Activated CD4-positive, alpha-beta T cell treated with anti-CD3 and anti-CD28 coated beads for 1 hour (primary cell): ENCODE data around the gene PIAS2.
"Not testable (repeated sequence)": the region's sequence is repeated elsewhere in the genome, so short reads cannot be mapped to it uniquely, and the experiment has no call there.

Source experiments
- DNase-seq: peaks from one replicate; pipeline ENCODE4 v3.0.0-alpha.2; 2020

The PIAS2 gene

DNA sequence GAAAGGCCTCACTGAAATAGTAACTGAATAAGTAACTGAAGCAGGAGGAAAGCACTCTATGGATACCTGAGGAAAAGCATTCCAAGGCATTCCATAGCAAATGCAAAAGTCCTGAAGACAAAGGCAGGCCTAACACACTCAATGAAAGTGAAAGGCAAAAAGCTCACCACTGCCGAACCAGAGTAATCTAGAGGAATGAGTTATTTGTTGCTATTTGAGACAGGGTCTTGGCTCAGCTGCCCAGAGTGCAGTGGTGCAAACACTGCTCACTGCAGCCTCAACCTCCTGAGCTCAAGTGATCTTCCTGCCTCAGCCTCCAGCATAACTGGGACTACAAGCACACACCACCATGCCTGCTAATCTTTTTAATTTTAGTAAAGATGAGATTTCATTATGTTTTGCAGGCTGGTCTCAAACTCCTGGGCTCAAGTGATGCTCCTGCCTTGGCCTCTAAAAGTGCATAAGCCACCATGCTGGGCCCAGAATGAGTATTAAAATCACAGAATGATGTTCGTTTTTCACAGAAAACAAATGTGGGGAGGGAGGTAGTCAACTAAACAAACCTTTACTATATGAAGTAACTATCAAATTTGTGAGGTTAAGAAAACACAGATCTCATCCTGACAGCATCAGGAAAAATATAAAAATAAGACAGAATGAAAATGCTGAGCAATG lies 17.9 kb downstream of the PIAS2 start:
- DNase-seq, result no peak

DNA sequence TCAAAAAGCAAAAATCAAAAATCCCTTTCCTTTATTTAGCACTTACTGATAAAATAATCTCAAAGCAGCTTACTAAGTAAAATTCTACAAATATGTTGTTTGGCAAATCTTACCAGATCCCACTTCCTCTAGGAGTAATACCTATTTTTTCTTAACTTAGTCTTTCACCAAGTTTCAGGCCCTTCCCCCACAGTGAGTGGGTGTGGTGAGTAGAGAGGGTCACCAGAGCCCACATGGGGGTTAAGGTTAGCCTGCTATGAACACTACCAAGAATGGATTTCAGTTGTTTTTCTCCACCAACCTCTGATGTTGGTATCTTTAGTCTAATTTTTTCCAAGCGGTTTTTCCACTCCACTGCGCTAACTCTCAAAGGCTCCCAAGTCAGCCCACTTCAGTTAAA lies 23.2 kb downstream of the PIAS2 start:
- DNase-seq, result no peak

DNA sequence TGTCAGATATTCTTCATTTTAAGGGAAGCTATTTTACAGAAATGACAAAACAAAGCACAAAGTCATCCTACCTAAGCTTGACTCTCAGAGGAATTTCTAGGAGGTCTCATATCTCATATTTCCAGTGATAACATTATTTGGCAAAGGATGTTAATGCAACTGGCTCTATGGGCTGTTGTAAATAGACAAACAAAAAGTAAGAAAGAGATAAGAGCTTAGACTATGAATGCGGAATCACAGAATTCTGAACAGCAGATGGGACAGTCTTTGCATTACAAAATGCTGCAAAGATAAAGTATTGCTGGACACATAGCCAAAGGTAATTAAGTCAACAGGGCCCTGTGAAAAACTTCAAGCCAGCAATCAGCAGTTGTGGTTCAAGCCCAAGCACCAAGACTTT lies 23.9 kb downstream of the PIAS2 start:
- no peak for DNase-seq

DNA sequence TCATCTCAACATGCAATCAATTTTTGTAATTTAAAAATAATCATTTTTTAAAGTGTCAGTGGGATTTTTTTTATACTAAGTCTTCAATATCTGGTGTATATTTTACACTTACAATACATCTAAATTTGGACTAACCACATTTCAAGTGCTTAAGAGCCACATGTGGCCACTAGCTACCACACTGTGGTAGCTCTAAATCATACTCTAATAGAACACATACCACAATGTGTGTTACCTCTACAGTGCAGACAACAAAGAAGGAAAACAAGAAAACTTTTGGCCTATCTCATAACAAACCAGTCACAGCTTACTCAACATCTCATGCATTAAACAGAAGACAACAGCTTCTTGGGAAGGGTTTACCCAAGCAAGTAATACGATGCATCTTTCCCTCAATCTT lies 24.5 kb downstream of the PIAS2 start:
- no peak for DNase-seq

DNA sequence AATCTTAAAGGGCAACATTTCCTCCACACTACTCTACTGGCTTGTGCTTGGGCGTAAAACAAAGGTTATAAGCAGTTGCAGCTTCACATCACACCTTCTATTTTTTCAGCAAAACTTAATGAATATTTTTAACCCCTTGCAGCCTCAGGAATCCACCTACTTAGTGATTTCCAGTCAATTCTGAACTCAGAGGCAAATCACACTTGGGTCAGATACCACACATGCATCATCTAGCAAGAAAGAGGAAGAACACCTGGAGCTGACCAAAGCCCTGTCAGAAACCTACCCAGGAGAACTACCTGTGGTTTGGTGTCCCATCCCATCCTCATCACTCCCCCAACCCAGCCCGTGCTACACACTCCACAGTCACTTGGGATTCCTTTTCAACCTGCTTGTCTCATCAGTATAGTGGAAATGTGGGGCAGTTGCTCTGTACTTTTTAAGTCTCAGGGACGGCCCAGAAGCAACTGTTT lies 25.5 kb downstream of the PIAS2 start:
- DNase-seq, result no peak

DNA sequence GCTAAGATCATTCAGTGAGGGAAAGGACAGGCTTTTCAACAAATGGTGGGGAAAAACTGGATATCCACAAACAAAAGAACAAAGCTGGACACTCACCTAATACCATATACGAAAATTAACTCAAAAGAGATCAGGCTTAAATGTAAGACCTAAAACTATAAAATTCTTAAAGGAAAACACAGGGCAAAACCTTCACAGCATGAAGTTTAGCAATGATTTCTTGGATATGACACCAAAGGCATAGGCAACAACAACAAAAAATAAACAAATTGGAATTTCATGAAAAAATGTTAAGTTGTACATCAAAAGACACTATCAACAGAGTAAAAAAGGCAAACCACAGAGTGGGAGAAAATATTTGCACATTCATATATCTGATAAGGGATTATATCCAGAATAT lies 28.3 kb downstream of the PIAS2 start:
- no peak for DNase-seq

DNA sequence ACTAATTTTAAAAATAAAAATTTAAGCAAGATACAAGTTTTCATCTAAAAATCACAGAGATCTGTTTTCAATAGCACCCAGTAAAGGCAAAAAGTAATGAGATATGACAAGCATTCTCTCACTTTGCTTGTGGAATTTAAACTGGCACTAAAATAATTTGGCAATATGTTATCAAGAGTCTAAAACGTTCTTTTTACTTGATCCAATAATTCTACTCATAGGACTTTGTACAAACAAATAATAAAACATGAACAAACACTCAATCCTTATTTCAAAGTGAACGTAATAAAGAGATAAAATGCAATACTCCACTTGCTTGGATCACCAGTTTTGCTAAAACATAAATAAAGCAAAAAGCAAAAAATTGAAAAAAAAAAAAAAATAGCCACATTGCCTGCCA lies 30.4 kb downstream of the PIAS2 start:
- DNase-seq, result no peak

DNA sequence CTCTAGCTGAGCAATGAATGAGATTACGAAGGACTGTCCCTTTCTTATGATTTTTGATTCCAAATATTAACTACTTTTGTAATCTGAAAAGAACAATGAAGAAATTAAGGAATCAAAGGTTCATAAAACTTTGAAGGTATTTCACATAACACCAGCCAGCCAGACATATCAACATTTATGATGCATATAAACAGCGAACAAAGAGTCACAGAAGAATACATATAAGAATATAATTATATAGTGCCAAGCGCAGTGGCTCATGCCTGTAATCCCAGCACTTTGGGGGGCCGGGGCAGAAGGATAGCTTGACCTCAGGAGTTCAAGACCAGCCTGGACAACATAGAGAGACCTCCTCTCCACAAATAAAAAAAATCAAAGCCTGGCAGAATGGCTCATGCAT lies 34.1 kb downstream of the PIAS2 start:
- DNase-seq, result no peak

DNA sequence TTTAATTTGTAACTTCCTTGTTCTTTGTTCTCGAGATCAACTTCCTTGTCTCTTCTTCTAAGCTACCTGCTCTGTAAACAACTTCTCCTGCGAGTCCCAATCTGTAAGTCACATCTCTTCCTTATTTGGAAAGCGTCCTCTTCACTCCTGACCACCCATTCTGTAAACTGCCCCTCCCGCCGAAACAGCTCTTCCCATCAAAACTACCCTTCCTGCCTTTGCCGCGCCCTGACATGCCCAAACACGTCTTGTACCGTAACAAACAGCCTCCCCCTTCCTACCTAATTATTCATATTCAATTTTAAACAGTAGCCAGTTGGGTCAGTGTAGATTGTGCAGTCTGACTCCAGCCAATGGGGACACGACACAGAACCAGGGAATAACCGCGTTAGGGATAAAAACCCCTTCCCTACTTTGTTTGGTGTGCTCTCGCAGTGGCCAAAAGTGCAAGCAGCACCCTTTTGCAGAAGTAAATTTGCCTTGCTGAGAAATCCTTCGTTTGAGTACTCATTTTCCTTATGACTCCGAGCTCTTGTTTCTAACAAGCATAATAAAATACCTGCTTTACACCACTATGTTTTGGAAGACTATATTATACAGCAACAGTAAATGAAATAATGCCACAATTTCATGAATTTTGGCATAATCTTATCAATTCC lies 39.8 kb downstream of the PIAS2 start:
- DNase-seq, result no peak

DNA sequence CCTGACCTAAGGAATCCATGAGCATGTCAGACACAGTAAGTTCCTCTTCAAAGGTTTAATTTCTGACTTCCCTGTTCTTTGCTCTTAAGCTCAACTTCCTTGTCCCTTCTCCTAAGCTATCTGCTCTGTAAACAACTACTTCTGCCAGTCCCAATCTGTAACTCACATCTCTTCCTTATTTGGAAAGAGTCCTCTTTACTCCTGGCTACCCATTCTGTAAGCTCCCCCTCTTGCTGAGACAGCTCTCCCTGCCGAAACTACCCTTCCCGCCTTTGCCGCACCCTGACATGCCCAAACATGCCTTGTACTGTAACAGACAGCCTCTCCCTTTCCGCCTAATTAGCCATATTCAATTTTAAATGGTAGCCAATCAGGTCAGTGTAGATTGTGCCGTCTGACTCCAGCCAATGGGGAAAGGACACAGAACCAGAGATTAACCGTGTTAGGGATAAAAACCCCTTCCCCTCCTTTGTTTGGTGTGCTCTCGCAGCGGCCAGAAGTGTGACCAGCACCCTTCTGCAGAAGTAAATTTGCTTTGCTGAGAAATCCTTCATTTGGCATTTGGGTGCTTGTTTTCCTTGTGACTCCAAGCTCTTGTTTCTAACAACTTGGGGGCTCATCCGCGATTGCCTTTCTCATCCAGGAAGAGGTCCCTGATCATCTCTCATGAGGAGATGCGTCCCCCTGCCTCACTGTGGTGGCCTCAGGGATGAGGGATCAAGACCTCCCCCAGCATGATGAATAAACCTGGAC lies 49.0 kb downstream of the PIAS2 start:
- DNase-seq, result no peak

DNA sequence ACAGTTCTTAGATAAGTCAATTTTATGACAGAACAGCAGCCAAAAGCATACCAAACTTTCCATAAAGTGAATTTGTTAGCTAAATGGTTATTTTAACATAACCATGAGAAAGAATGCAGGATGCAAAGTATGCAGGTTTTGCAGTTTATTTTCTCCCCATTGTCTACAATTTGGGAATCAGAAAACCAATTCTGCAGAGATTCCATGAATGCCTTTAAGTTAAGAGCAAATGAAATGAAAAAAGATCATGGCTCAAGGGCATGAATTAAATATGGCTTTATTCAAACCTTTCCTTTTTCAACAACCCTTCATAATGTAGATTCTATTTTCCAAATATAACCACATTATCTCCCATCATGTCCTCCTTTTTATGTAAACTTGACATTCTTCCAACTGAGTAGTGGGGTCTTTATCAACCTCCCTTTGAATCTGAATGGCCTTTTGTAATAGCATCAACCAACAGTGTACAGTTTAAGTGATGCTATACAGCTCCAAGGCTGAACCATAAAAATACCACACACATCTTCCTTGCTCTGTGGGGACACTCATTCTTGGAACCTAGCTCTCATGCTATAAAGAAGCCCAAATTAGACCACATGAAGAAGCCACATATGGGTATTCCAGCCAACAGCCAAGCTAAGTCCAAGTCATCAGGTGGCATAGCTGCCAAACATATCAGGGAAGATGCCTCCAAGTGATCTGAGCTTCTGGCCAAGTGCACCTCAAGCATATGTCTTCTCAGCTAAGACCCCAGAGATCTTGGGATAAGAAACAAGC lies 49.8 kb downstream of the PIAS2 start:
- DNase-seq, result no peak

DNA sequence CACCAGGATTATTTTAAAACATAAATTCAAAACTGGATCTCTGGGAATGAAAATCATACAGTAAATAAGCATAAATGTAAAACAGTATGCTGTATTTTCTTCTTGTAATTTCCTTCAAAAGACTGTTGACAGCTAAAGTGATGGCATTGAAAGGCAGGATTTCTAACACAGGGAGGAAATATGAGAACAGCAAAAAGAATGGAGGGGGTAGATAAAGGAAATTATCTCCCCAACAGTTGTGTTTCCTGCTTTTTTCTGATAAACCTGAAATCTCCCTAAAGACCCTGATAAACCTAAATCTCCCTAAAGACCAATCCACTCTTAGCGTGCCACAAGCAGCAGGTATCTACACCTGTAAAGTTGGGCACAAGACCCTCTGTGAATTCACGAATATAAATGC lies 50.8 kb downstream of the PIAS2 start:
- no peak for DNase-seq

DNA sequence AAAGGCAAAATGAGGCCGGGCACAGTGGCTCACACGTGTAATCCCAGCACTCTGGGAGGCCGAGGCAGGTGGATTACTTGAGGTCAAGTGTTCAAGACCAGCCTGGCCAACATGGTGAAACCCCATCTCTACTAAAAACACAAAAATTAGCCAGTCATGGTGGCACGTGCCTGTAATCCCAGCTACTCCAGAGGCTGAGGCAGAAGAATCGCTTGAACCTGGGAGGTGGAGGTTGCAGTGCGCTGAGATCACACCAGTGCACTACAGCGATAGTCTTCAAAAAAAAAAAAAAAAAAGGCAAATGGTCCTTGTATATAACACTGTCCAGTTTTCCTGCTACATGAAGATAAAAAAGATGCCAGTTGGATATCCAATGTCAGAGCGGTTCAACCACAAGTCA lies 52.1 kb downstream of the PIAS2 start:
- not testable (repeated sequence) for DNase-seq

DNA sequence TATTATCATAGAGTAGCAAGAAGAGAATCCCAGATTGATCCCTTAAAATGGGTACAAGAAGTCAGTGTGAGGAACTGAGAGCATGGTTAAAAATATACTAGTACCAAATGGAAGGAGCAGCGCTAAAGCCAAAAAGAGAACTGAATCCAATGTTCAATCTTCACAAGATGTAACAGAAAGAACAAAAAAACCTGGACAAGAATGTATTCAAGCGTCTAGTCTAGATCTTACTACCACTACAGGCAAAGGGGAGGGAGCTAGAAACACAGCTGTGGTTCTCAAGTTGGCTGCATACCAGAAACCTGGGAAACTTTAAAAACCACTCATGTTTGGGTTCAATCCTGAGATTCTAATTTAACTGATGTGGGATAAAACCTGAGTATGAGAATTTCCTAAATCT lies 57.5 kb downstream of the PIAS2 start:
- DNase-seq, result no peak

DNA sequence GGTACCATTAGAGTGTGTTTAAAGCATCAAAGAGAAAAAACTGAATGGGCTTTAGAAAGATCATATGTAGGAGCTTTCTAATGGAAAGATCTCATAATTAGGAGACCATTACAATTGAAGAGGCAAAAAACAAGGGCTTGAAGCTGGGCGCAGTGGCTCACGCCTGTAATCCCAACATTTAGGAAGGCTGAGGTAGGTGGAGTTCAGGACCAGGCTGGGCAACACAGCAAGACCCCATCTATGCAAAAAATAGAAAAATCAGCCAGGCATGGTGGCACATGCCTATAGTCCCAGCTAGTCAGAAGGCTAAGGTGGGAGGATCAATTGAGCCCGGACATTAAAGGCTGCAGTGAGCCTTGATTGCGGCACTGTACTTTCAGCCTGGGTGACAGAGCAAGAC lies 59.0 kb downstream of the PIAS2 start:
- DNase-seq, result no peak

DNA sequence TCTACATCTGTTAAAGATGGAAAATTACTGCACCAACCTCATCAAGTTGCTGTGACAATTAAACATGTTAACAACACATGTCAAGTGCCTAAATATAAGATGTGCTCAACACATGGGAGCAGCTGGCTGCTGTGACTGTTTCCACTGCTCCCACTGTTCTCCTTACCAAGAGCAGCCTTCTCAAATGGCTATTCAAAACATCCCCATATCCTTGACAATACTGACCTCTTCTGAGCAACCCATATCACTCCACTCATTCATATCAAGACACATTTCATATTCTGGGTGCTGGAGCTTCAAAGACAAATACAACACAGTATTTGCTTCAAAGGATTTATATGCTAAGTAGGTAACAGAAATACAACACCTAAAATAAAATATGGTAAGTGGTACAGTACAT lies 60.3 kb downstream of the PIAS2 start:
- no peak for DNase-seq

DNA sequence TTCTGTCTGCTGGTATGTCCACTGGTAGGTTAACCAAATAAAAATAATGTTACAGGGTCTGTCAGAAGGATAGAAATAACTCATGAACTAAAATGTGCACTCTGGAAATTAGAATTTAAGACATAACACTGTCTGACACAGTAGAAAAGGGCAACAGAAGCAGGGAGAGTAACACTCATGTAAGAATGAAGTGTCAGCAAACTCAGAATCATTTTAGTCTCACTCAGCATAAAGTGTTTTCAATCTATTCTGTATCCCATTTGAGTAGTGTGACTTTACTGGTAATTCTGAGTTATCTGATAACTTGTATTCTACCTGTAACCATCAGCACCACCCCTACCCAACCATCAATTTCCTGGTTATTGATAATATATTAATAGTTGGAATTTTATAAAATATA lies 68.3 kb downstream of the PIAS2 start:
- no peak for DNase-seq

DNA sequence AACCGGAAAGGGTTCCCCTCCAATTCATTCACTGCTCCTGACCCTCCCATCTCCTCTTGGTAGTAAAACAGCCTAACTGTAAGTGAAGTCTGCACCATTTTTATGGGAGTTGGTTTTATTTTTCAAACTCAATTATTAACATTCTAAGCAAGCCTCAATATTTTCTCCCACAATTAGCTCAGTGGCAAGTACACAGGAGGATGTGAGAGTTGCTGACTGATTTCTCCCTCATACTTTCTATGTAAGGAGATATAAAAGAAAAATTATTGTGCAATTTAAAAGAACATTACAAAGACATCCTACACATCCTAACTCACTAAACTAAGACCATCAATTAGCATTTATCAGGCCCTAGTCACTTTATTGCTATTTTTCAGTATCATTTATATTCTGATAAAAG lies 73.9 kb downstream of the PIAS2 start:
- DNase-seq, result no peak

DNA sequence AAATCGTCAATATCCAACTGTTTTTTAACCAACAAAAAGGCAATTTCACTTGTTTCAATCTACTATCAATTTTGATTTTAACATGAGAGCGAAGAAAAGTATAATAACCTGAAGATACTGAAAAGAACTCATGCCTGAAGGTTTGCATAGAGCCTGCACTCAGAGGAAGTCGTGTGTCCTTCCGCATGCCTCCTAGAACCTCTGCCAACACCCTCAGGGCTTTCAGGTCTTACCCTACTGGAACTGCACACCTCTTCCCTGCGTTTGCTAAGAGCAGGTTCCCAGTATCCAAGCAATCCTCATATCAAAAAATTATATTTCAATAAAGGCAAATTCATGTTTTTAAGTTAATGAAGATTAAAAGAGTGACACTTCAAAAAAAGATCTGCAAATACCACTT lies 74.7 kb downstream of the PIAS2 start:
- no peak for DNase-seq

DNA sequence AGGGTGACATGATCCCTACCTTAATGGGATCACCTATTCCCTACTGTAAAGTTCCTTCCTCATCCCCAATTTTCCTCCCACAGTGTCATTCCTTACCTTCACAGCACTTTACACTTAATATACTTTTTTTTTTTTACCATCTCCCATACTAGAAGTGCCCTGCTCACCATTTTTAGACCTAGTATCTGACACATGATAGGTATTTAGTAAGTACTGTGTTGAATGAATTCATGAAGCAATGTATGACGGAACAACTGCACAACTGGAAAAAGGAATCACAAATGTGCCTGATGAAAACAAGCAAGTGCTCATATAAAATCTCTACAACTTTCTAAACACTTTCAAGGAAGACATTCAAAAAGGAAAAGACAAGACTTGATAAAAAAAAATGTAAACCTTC lies 83.4 kb downstream of the PIAS2 start:
- no peak for DNase-seq

DNA sequence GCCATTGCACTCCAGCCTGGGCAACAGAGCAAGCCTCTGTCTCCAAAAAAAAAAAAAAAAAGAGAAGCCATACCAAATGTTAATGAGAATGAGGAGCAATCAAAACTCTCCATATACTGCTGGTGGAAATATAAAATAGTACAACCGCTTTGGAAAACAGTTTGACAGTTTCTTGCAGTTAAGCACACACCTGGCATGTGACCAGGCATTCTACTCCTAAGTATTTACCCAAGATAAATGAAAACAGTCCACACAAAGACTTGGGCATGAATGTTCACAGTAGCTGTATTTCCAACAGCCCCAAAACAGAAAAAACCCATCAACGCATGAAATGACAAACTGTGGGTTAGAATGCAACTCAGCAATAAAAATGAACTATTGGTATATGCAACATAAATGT lies 84.5 kb downstream of the PIAS2 start:
- DNase-seq, result no peak

DNA sequence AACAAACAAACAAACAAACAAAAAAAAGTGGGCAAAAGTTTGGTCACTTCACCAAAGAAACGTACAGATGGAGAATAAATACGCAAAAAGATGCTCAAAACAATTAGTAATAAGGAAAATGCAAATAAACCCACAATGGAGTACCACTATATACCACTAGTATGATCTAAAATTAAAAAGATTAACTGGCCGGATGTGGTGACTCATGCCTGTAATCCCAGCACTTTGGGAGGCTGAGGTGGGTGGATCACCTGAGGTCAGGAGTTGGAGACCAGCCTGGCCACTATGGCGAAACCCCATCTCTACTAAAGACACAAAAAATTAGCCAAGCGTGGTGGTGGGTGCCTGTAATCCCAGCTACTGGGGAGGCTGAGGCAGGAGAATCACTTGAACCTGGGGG lies 84.9 kb downstream of the PIAS2 start:
- not testable (repeated sequence) for DNase-seq

DNA sequence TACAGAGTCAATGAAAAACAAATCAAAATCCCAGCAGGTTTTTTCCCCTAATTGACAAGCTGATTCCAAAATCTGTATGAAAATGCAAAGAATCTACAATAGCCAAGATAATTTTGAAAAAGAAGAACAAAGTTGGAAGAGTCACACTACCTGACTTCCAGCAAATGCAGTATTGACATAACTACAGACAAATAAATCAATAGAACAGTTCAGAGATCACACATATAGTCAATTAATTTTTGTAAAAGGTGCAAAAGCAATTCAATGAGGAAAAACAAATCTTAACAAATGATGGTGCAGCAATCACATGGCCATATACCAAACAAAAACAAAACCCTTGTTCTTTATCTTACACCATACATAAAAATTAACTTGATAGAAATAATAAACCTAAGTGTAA lies 85.9 kb downstream of the PIAS2 start:
- no peak for DNase-seq

DNA sequence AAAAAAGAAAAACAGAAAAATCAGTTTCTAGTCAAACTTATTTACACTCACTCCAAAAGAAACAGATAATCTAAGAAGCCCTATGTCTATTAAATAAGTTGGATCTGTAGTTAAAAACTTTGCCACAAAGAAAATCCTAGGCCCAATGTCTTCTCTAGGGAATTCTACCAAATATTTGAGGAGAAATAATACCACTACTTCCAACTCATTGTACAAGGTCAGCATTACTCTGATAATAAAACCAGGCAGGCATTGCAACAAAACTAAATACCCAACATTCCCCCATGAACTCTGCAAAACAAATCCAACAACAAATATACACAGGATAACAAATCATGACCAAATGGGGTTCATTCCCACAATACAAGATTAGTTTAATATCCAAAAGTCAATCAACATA lies 86.7 kb downstream of the PIAS2 start:
- no peak for DNase-seq
